Right lobe of liver (tissue), 6 donors: ENCODE measurements around the gene SPAAR. TPM values are rescaled to one million over a fixed set of nuclear protein-coding genes. Genes with fewer than 3 reads are reported as not detected.

ENCODE experiments used
- ATAC-seq, 4 donors: fragments of 200-7000 bp; cut with Tn5 transposase; one replicate each; pipeline ENCODE4 v1.9.1; 2020; ENCODE audit warnings: mild to moderate bottlenecking in 4 of 4, moderate library complexity in 4 of 4
- DNase-seq, 3 donors: peaks; one replicate each; pipeline ENCODE4 v3.0.0-alpha.2; 2020
- H3K27ac ChIP-seq, 3 donors: fragments of 200-600 bp; one replicate each; pipeline ENCODE4 v1.8.0; 2022
- H3K27me3 ChIP-seq, 2 donors: fragments of 200-600 bp; one replicate each; pipeline ENCODE4 v1.8.0; 2022
- H3K36me3 ChIP-seq, 4 donors: fragments of 200-600 bp; sonication (generic) in 1 of 4; one replicate each; pipeline versions ENCODE4 v1.5.1 to v1.8.0; 2017 to 2022; ENCODE audit warnings: control low read depth in 1 of 4
- H3K4me1 ChIP-seq, 4 donors: fragments of 200-600 bp; sonication (generic) in 1 of 4; one replicate each; pipeline versions ENCODE4 v1.5.1 to v1.8.0; 2017 to 2022; ENCODE audit warnings: control low read depth in 1 of 4
- H3K4me3 ChIP-seq, 3 donors: fragments of 200-600 bp; one replicate each; pipeline ENCODE4 v1.8.0; 2022
- H3K9me3 ChIP-seq, 4 donors: fragments of 200-600 bp; sonication (generic) in 1 of 4; one replicate each; pipeline versions ENCODE4 v1.5.1 to v1.8.0; 2017 to 2022; ENCODE audit warnings: control low read depth in 1 of 4
- POLR2A ChIP-seq: fragments of 450-650 bp; IDR thresholded peaks from one replicate; pipeline ENCODE4 v1.6.1; 2017; ENCODE audit warnings: antibody characterized with exemption, mild to moderate bottlenecking
- WGBS: methylation state at CpG from one replicate; pipeline ENCODE4 v1.1.6; 2018; ENCODE audit warnings: low coverage, low lambda C conversion rate; ENCODE audit not compliant: insufficient coverage; ENCODE audit errors: missing lambda C conversion rate; 5-methylcytosine and 5-hydroxymethylcytosine counted together
- intact Hi-C, 2 donors: fragments of 100-400 bp; cut with DNase I; formaldehyde crosslinking; loops; one replicate each; pipeline versions ENCODE4 v1.11.2 to v1.14.1; 2022
- total RNA-seq, 6 experiments: library from RNA; depleted of rRNA in 2 of 6; stranded (reverse); fragments of >200 nt in 2 of 6; fragmentation: NEBNext Ultra II Directional in 3 of 6; extraction: Animal tissue kit (Norgen Biotek cat#: 25700) in 3 of 6; gene quantifications; one replicate each; pipeline versions ENCODE4 v1.1.0 to v1.2.4, GENCODE V29; 2016 to 2023
- TF ChIP-seq, protein P1 (sequence below), 4 donors: fragments of 200-600 bp in 3 of 4; fragments of 450-650 bp in 1 of 4; IDR thresholded peaks; one replicate each; pipeline versions ENCODE4 v1.5.1 to v1.8.0; 2016 to 2022; ENCODE audit warnings: antibody characterized with exemption in 4 of 4, mild to moderate bottlenecking in 2 of 4
- donor health status: DM: no; HTN: yes; CAD: no.
- donor health status: DM: no; HTN: no; CAD: no.
- donor health status: DM: no; HTN: no; CAD: no.
- donor health status: DM: no; HTN: yes; CAD: no.
- donor health status: DM: no; HTN: yes; CAD: no.

SPAAR gene
- total RNA-seq, 6 experiments from 2014 or later, result 0.37 to 1.4 (median 0.84) TPM

DNA sequence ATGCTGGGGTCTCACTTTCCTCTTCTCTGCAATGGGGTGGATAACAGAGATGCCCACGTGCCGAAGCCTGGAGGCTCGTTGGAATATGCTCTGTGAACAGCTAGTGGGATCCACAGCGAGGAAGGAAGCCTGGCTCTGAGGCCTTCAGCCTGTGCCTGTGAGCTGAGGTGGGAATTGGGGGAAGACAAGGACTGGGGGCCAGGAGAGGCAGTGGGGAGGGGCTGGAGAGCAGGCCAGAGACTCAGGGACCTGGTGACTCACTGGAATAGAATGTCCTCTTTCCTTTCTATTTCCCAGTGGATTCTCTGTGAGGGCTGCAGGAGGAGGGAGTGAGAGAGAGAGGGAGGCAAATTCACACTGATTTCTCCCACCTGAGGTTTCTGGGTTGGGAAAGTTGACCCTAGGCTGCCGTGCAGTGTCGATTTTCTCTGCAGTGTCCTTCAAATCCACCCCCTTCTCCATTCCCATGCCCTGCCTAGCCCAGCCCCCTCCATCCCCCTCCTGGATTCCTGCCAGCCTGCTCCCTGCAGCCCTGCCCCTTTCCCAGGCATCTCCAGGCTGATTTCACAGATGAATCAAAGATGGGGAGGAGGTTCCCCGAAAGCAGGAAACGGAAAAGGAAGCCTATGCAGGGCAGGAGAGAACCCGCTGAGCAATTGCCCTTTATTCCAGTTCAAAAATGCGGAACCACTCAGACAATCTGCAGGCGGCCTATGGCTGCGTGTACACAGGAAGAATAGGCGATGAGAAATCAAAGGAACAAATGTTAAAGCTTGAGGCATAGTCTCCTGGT is 1.4 kb upstream of the SPAAR start:
- no peak overlapping the region for H3K4me3 ChIP-seq
- H3K27ac ChIP-seq, result peak overlapping the region; percentile 53 to 69 (median 62)
- WGBS, result 27% methylated on average over 9 of the region's 13 CpGs
- peaks cover 0 to 55% (median 18%) of the 10 kb centered on the region in 4 donors for H3K4me1 ChIP-seq
- DNase-seq (peak in 1 of 3 donors; percentile 63), ATAC-seq (peak; percentile 12 to 63 (median 35))
- TF ChIP-seq POLR2A, result no peak
- TF ChIP-seq, protein P1, sequence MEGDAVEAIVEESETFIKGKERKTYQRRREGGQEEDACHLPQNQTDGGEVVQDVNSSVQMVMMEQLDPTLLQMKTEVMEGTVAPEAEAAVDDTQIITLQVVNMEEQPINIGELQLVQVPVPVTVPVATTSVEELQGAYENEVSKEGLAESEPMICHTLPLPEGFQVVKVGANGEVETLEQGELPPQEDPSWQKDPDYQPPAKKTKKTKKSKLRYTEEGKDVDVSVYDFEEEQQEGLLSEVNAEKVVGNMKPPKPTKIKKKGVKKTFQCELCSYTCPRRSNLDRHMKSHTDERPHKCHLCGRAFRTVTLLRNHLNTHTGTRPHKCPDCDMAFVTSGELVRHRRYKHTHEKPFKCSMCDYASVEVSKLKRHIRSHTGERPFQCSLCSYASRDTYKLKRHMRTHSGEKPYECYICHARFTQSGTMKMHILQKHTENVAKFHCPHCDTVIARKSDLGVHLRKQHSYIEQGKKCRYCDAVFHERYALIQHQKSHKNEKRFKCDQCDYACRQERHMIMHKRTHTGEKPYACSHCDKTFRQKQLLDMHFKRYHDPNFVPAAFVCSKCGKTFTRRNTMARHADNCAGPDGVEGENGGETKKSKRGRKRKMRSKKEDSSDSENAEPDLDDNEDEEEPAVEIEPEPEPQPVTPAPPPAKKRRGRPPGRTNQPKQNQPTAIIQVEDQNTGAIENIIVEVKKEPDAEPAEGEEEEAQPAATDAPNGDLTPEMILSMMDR (IDR thresholded peaks at IDR 0.05), result no peak
- H3K27me3 ChIP-seq, result no peaks in the 10 kb centered on the region
- H3K9me3 ChIP-seq, result no peaks in the 10 kb centered on the region
- intact Hi-C loops, result loop anchor here in 1 of 2 donors (5.0 kb wide), 1 partner anchor 34 kb away; no protein-coding TSS in a partner anchor
- no peaks in the 10 kb centered on the region for H3K36me3 ChIP-seq

- 75% methylated on average over 7 of the region's 9 CpGs for WGBS
- ATAC-seq (no peak), DNase-seq (no peak)
- Histone ChIP-seq H3K4me1 (peaks cover 0 to 58% (median 18%) of the 10 kb centered on the region in 4 donors), H3K27ac (peak overlapping the region; percentile 53 to 69 (median 62)), H3K9me3 (no peaks in the 10 kb centered on the region), H3K36me3 (no peaks in the 10 kb centered on the region), H3K27me3 (no peaks in the 10 kb centered on the region), H3K4me3 (no peak overlapping the region)
- intact Hi-C loops, result loop anchor here in 1 of 2 donors (5.0 kb wide), 1 partner anchor 34 kb away; no protein-coding TSS in a partner anchor
- TF ChIP-seq, protein P1 (IDR thresholded peaks at IDR 0.05), result no peak
- no peak for TF ChIP-seq POLR2A
Observed at GRCh38 chr9:35908504-35909125, 675 bp upstream of the SPAAR start.

DNA sequence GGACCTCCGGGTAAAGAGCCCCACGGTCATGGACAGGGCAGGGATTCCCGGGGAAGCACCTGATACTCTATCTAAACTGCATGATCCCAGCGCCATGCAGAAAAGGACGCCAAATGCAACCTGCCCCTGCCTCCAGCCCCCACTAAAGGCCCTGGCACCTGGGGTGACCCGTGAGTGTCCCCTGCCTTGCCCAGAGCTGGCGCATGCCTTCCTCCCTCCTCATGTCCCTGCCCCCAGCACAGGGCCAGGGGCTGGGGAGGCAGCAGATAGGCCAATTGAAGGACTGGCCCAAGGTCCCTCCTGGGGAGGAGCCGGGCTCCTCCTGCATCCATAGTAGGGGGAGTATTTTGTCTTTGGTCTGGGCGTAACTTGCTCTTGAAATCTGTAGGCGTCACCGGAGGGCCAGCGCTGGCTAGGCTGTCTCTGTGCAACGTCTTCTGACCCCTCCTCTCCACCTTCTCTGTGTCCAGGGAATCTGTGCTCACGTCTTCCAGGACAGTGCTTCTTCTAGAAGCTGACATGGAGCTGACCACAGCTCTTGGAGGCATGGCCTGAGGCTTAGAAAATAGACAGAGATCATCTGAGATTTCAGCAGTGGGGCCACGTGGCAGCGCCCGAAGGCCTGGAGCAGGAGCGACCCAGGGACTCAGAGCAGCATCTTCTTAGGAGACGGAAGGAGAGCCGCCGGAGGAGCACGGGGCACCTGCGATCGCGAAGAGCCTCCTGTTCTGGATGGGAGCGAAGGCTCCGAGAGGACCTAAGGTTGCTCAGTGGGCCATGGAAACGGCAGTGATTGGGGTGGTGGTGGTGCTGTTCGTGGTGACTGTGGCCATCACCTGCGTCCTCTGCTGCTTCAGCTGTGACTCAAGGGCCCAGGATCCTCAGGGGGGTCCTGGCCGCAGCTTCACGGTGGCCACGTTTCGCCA is 660 bp downstream of the SPAAR start:
- intact Hi-C loops, result loop anchor here in 1 of 2 donors (5.0 kb wide), 1 partner anchor 32 kb away; no protein-coding TSS in a partner anchor
- Histone ChIP-seq H3K4me3 (peak overlapping the region in 1 of 3 donors; percentile 1), H3K27me3 (no peaks in the 10 kb centered on the region), H3K27ac (peak overlapping the region; percentile 53 to 69 (median 62)), H3K36me3 (no peaks in the 10 kb centered on the region), H3K9me3 (no peaks in the 10 kb centered on the region), H3K4me1 (peaks cover 0 to 62% (median 18%) of the 10 kb centered on the region in 4 donors)
- no peak for TF ChIP-seq POLR2A
- TF ChIP-seq, protein P1 (IDR thresholded peaks at IDR 0.05), result no peak
- no peak for ATAC-seq
- DNase-seq, result no peak
- WGBS, result 80% methylated on average over 3 of the region's 34 CpGs
